Measurements from ENCODE around the gene SS18L1.

Gene SS18L1

DNA sequence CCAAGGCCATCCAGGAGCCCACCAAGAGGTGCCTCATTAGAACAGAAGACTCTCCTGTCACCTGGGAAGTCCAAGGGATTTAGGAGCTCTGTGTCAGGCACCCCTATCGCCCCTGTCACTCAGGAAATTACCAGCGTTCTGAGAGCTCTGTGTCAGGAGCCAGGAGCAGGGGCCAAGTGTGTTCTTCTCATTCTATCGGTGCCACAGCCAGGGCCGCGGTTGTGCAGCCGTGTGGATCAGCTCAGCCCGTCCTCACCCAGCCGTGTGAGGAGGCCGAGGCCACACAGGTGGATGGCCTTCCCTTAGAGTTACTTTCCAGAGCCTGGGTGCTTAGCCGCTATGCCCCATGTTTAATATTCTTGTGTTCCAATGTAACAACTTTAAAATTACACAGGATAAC lies 49.1 kb downstream of the SS18L1 start:
- H3K4me3 ChIP-seq (IDR thresholded peaks at IDR 0.05; ENCODE audit: insufficient read depth, low read depth, low read length) = no peak overlapping the region
- H3K9ac ChIP-seq = no peak overlapping the region
- H3K36me3 ChIP-seq (ENCODE audit: insufficient read depth) = peaks cover 4% of the 10 kb centered on the region; the same call in 1 of the 2 replicates
- H3K27me3 ChIP-seq (ENCODE audit: insufficient read depth, low read depth) = no peaks in the 10 kb centered on the region
- no peak overlapping the region for H3K27ac ChIP-seq
- H4K20me1 ChIP-seq (ENCODE audit: insufficient read depth) = no peaks in the 10 kb centered on the region
- TF ChIP-seq, protein P1, sequence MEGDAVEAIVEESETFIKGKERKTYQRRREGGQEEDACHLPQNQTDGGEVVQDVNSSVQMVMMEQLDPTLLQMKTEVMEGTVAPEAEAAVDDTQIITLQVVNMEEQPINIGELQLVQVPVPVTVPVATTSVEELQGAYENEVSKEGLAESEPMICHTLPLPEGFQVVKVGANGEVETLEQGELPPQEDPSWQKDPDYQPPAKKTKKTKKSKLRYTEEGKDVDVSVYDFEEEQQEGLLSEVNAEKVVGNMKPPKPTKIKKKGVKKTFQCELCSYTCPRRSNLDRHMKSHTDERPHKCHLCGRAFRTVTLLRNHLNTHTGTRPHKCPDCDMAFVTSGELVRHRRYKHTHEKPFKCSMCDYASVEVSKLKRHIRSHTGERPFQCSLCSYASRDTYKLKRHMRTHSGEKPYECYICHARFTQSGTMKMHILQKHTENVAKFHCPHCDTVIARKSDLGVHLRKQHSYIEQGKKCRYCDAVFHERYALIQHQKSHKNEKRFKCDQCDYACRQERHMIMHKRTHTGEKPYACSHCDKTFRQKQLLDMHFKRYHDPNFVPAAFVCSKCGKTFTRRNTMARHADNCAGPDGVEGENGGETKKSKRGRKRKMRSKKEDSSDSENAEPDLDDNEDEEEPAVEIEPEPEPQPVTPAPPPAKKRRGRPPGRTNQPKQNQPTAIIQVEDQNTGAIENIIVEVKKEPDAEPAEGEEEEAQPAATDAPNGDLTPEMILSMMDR (conservative IDR thresholded peaks at IDR 0.05; ENCODE audit: low read depth, low read length) = no peak
- no peaks in the 10 kb centered on the region for H3K4me1 ChIP-seq (ENCODE audit: low read depth, poor library complexity, severe bottlenecking)
- H3K79me2 ChIP-seq (ENCODE audit: insufficient read depth, low read depth) = peaks cover 7% of the 10 kb centered on the region; the same call in 1 of the 2 replicates
- H3K4me2 ChIP-seq = no peak overlapping the region
- H2AFZ ChIP-seq (ENCODE audit: low read depth) = no peak overlapping the region

DNA sequence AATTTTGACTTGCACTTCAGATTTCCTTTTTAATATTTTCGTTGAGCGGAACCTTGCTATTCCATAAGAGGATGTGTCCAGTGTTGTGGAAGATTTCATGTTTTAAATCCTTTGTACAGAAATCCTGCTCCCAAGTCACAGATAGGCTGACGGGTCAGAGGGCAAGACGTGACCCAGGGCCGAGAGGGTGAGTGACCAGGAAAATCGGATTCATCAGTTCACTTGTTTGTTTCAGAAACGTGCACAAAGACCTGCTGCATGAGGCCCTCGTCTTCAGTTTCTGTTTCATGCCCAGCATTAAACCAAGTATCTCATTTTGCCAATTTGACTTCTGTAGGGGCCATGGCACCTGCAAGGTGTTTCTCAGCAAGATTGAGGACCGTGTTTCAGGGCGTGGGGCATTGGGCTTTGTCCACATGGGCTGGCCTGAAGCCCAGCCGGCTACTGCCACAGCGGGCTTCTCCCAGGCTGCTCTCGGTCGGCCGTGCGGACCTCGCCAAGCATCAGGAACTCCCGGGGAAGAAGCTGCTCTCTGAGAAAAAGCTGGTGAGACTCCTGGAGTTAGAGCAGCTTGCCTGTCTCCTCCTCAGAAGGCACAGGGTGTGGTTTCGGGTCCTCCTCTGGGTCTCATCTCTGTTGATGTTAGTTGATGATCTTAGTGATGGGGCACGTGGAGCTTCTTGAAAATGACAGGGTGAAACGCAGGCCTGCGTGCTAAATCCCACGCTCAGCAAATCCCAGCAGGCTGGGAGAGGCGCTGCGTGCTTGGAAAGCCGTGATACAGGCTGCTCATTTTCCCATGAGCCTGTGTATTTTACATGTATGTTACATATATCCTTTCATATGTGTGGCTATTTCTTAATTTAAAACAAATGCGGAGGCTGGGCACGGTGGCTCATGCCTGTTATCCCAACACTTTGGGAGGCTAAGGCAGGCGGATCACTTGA lies 49.8 kb downstream of the SS18L1 start:
- Histone ChIP-seq H3K27ac (no peak overlapping the region), H3K9ac (no peak overlapping the region), H3K27me3 (ENCODE audit: insufficient read depth, low read depth) (no peaks in the 10 kb centered on the region), H2AFZ (ENCODE audit: low read depth) (no peak overlapping the region), H3K4me1 (ENCODE audit: low read depth, poor library complexity, severe bottlenecking) (no peaks in the 10 kb centered on the region), H3K4me2 (no peak overlapping the region), H3K36me3 (ENCODE audit: insufficient read depth) (peaks cover 4% of the 10 kb centered on the region; the same call in 1 of the 2 replicates), H3K4me3 (IDR thresholded peaks at IDR 0.05; ENCODE audit: insufficient read depth, low read depth, low read length) (no peak overlapping the region), H3K79me2 (ENCODE audit: insufficient read depth, low read depth) (peaks cover under 1% of the 10 kb centered on the region; the same call in 1 of the 2 replicates), H4K20me1 (ENCODE audit: insufficient read depth) (no peaks in the 10 kb centered on the region)
- TF ChIP-seq, protein P1 (conservative IDR thresholded peaks at IDR 0.05; ENCODE audit: low read depth, low read length) = no peak

DNA sequence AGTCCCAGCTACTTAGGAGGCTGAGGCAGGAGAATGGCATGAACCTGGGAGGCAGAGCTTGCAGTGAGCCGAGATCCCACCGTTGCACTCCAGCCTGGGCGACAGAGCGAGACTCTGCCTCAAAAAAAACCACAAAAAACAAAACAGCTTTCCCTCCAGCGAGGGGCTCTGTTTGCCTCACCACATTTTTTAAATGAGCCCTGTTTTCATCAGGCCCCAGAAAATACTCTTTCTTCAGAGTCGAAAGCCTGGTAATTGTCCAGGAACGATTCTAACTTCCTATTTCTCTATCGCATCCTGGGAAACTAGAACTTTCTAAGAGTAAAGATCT lies 51.5 kb downstream of the SS18L1 start:
- Histone ChIP-seq H3K4me2 (no peak overlapping the region), H3K4me1 (ENCODE audit: low read depth, poor library complexity, severe bottlenecking) (no peaks in the 10 kb centered on the region), H3K4me3 (IDR thresholded peaks at IDR 0.05; ENCODE audit: insufficient read depth, low read depth, low read length) (no peak overlapping the region), H3K27ac (no peak overlapping the region), H3K27me3 (ENCODE audit: insufficient read depth, low read depth) (no peaks in the 10 kb centered on the region), H3K9ac (no peak overlapping the region), H4K20me1 (ENCODE audit: insufficient read depth) (no peaks in the 10 kb centered on the region), H3K36me3 (ENCODE audit: insufficient read depth) (peaks cover 4% of the 10 kb centered on the region; the same call in 1 of the 2 replicates), H2AFZ (ENCODE audit: low read depth) (no peak overlapping the region), H3K79me2 (ENCODE audit: insufficient read depth, low read depth) (no peaks in the 10 kb centered on the region; the same call in 1 of the 2 replicates)
- TF ChIP-seq, protein P1 (conservative IDR thresholded peaks at IDR 0.05; ENCODE audit: low read depth, low read length) = no peak

DNA sequence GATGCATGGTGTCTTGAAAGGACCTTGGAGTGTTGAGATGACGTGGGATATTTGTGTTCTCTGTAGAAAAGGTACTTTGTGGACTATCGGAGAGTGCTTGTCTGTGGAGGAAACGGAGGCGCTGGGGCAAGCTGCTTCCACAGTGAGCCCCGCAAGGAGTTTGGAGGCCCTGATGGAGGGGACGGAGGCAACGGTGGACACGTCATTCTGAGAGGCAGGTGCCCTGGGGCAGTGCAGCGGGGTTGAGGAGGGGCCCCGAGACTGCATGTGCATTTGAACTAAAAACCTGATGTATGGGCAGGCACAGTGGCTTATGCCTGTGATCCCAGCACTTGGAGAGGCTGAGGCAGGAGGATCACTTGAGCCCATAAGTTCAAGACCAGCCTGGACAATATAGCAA lies 52.2 kb downstream of the SS18L1 start:
- H3K36me3 ChIP-seq (ENCODE audit: insufficient read depth) = peaks cover 4% of the 10 kb centered on the region; the same call in 1 of the 2 replicates
- no peak overlapping the region for H3K27ac ChIP-seq
- H3K4me1 ChIP-seq (ENCODE audit: low read depth, poor library complexity, severe bottlenecking) = no peaks in the 10 kb centered on the region
- H2AFZ ChIP-seq (ENCODE audit: low read depth) = no peak overlapping the region
- H3K79me2 ChIP-seq (ENCODE audit: insufficient read depth, low read depth) = no peaks in the 10 kb centered on the region; the same call in 1 of the 2 replicates
- H3K4me3 ChIP-seq (IDR thresholded peaks at IDR 0.05; ENCODE audit: insufficient read depth, low read depth, low read length) = no peak overlapping the region
- no peaks in the 10 kb centered on the region for H4K20me1 ChIP-seq (ENCODE audit: insufficient read depth)
- TF ChIP-seq, protein P1 (conservative IDR thresholded peaks at IDR 0.05; ENCODE audit: low read depth, low read length) = no peak
- no peak overlapping the region for H3K9ac ChIP-seq
- no peaks in the 10 kb centered on the region for H3K27me3 ChIP-seq (ENCODE audit: insufficient read depth, low read depth)
- no peak overlapping the region for H3K4me2 ChIP-seq

All from KMS-11 (cell line).